GM18873 (cell line): ENCODE results near the gene SYMPK.
A peak's percentile ranks its signal among the peaks of the same experiment; 100 is the strongest.

Experiments used
- ATAC-seq: cut with Tn5 transposase; IDR thresholded peaks from one replicate; pipeline ENCODE4 v1.9.1; 2021; ENCODE audit warnings: mild to moderate bottlenecking, moderate library complexity, moderate number of reproducible peaks; ENCODE audit not compliant: unreplicated experiment, low FRiP score

The SYMPK gene

DNA sequence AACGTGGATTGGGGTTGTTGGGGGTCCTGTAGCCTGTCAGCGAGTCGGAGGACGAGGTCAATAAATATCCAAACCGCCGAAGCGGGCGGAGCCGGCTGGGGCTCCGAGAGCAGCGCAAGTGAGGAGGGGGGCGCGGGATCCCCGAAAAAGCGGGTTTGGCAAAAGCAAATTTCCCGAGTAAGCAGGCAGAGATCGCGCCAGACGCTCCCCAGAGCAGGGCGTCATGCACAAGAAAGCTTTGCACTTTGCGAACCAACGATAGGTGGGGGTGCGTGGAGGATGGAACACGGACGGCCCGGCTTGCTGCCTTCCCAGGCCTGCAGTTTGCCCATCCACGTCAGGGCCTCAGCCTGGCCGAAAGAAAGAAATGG is 93.1 kb downstream of the SYMPK start:
- no peak for ATAC-seq

DNA sequence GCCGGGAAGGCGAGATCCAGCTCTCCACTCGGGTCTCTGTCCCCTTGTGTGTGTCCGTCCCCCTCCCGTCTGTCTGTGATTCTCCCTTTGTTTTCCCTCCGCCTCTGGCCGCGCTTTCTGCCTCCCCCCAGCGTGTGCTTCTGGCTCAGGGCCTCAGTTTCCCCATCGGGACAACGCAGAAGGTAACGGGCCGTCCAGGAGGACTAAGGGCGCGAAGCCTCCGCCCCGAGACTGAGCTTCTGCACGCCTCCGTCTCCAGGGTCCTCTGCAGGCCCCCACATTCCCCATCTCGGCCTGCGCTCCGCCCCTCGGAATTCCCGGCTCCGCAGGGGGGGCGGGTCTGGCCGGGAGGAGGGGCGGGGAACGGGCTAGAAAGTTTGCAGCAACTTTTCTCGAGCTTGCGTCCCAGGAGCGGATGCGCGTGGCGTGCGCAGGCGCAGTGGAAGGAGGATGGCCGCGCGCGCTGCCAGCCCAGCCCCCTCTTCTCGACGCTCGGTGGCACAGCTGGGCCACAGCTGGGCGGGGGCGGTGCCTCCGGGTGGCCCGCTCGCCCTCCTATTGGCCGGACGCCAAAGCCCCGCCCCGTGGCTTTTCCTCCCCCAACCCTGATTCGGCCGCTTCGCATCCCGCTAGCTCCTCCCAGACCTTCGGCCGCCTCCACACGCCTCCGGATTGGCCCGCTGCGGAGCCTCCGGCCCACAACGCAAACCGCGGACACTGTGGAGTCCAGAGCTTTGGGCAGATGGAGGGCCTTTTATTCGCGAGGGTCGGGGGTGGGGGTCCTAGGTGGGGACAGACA is 93.8 kb downstream of the SYMPK start, which contains the start of gene SIX5:
TSS of gene SIX5 (minus strand) at position 269 of the 799 bp plus-strand sequence. CDS start 408 bp downstream, outside the sequence.
- ATAC-seq, result peak; percentile 66

DNA sequence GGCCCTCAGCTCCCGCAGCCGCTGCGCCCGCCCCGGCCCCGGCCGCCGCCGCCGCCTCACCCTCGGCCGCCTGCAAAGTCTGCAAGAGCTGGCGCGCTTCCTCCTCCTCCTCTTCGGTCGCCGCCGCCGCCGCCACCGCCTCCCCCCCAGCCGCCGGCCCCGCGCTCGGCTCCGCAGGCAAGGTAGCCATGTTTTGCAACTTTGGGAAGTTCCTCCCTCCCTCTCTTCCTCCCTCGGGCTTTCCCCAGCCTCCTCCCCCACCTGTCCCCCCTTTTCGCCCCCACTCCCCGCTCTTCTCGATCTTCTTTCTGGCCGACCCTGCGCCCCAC is 94.3 kb downstream of the SYMPK start:
- no peak for ATAC-seq

DNA sequence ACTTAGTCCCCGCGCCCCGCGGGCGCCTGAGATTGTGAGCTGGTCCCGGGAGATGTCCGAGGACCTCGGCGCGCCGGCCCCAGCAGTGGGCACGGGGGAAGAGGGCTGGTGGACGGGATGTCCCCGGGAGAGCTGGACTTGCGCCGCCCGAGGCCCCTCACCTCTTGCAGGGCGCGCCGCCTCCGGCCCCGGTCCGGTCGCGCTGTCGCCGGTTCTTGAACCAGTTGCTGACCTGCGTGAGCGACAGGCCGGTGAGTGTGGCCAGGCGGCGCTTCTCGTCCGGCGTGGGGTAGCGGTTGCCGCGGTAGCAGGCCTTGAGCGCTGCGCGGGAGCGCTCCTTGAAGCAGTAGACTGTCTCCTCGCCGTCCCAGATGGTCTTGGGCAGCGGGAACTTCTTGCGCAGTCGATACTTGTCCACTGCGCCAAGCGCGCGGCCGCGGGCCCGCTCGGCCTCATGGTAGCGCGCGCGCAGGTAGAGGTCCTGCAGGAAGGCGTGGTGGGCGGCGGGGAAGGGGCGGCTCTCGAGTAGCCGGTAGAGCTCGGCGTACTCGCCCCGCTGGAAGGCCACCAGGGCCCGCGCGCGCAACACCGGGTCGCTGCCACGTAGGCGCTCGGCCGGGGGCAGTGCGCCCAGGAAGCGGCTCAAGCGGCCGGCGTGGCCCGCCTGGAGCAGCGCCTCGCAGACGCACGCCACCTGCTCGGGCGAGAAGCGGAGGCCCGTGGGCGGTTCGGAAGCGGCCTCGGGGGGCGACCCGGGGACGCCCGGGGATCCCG is 94.9 kb downstream of the SYMPK start:
- no peak for ATAC-seq

DNA sequence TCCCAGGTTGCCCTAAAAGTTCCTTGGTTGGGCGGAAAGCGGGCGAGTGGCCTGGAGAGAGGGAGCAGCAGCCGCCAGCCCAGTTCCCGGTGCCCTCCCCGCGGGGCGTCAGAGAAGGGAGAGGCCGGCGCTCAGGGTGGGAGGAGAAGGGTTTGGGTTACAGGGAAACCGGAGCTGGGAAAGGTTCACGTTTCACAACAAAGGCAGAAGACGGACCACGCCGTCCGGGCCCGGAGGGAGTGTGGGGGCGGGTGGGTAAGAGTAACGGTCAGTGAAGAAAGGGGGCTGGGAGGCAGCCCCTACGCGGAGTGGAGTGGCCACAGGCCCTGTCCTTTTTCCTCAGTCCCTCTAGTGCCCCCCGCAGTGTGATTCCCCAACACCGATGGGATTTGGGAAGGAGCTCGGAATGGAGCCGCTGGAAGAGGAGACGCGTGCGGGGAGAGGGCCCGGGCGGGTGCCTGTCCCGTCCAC is 95.5 kb downstream of the SYMPK start:
- ATAC-seq, result no peak

DNA sequence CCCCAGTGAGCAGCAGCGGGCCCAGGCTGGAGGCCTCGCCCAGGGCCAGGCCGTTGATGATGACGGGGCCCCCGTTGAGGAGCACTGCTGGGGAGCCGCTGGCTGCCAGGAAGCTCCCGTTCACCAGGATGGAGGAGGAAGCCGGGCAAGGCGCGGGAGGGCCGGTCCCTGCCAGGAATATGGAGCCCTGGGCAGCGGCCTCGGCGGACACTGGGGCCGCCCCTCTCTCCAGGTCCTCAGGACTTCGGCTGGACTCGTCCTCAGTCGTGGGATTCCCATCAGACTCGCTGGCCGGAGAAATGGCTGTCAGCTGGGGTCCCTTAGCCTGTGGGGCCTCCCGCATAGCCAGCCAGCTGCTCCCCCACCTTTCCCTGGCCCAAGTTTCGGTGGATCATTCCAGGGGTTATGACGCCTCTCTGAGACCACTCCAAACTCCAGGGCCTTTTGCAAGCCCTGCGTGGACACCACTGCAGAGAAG is 96.0 kb downstream of the SYMPK start:
- ATAC-seq, result no peak

DNA sequence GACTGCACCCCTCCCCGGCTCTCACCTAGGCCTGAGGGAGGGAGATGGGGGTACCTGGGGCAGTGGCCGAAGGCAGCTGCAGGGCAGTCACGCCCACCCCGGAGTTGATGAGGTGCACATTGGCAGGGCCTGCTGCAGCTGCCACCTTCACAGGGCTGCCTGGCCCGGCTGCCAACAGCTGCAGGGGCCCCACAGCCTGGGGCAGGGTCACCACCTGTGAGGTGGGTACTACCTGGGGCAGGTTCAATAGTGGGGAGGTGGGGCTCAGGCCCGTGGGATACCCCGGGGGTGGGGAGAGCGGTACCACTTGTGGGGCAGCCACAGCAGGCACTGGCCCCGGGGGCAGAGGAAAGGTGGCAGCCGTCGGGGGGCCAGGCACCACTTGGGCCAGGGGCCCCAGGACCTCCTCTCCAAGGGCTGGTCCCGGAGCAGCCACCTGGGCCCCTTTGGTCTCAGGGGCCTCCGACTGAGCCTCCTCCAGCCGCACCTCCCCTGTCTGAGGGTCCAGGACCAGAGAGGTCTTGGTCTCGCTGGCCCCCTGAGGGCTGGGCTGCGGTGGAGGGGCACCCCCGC is 96.6 kb downstream of the SYMPK start:
- ATAC-seq, result no peak

DNA sequence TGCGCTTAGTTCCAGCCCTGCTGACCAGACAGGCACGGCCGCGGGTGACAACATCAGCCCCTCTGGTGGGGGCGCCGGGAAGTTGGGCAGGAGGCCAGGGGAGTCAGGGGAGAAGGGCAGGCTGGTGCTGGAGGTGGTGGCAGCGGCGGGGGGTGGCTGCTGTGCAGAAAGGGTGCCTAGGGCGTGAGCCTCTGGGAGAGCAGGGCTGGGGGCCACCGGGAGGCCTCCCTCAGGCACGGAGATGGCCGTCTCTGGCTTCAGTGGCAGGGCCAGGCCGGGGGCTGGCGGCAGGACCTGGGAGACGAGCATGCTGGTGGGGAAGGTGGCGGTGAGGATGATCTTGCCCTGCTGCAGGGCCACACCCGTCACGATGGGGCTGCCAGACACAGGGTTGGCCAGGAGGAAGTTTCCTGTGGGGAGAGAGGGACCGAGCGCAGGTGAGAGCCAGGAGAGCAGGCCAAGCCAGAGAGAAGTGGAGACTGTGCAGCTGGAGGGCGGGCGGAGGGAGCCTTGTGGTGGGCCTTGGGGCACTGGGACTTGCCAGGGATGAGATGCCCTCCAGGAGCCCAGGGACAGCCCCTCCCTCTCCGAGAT is 97.1 kb downstream of the SYMPK start:
- ATAC-seq, result no peak
